NOMO-1 treated with dmso at 0.1 percent for 144 hours (cell line): ENCODE data around the gene DLGAP1.
"Not testable (repeated sequence)": the region's sequence is repeated elsewhere in the genome, so short reads cannot be mapped to it uniquely, and the experiment has no call there.

Source experiments
- DNase-seq: peaks from one replicate; lab custom pipeline; 2025; ENCODE audit not compliant: unreplicated experiment; lab: John Stamatoyannopoulos, UW

Gene DLGAP1

GRCh38 chr18:3597409-3598357, 857.4 kb downstream of the DLGAP1 start:
- DNase-seq = no peak

GRCh38 chr18:3596637-3597384, 858.3 kb downstream of the DLGAP1 start:
- no peak for DNase-seq

- DNase-seq = no peak
Measured at GRCh38 chr18:3596324-3596636, 858.8 kb downstream of the DLGAP1 start.

GRCh38 chr18:3595369-3596273, 859.5 kb downstream of the DLGAP1 start:
- peak; percentile 42 for DNase-seq

- no peak for DNase-seq
Measured at GRCh38 chr18:3594760-3595368, 860.2 kb downstream of the DLGAP1 start.

- DNase-seq = peak; percentile 66
Measured at GRCh38 chr18:3593904-3594759, 861.0 kb downstream of the DLGAP1 start.

- no peak for DNase-seq
Measured at GRCh38 chr18:3593381-3593903, 861.7 kb downstream of the DLGAP1 start.

GRCh38 chr18:3592864-3593263, 862.2 kb downstream of the DLGAP1 start:
- DNase-seq = no peak

GRCh38 chr18:3590096-3590630, 864.9 kb downstream of the DLGAP1 start:
- no peak for DNase-seq

GRCh38 chr18:3585656-3586509, 869.2 kb downstream of the DLGAP1 start:
- peak; percentile 53 for DNase-seq

- DNase-seq = no peak
Measured at GRCh38 chr18:3584897-3585460, 870.1 kb downstream of the DLGAP1 start.

- no peak for DNase-seq
Measured at GRCh38 chr18:3584266-3584861, 870.7 kb downstream of the DLGAP1 start.

- no peak for DNase-seq
Measured at GRCh38 chr18:3583873-3584247, 871.2 kb downstream of the DLGAP1 start.

GRCh38 chr18:3583106-3583872, 871.8 kb downstream of the DLGAP1 start:
- DNase-seq = not testable (repeated sequence)

GRCh38 chr18:3581890-3582289, 873.2 kb downstream of the DLGAP1 start:
- DNase-seq = no peak

GRCh38 chr18:3580523-3581025, 874.5 kb downstream of the DLGAP1 start:
- not testable (repeated sequence) for DNase-seq

- no peak for DNase-seq
Measured at GRCh38 chr18:3579701-3580100, 875.4 kb downstream of the DLGAP1 start.
